Bronchial epithelial cell (primary cell): Measurements from ENCODE around the gene DYNLRB1. TPM values are rescaled to one million over a fixed set of nuclear protein-coding genes. Genes with fewer than 3 reads are reported as not detected.

Experiments
- DNase-seq: peaks from one replicate; pipeline ENCODE4 v3.0.0-alpha.2; 2010; ENCODE audit warnings: low read depth
- FAIRE-seq: peaks from 2 replicates; lab custom pipeline; 2011; peaks lifted over from hg19 to GRCh38; lab: Jason Lieb, UNC
- H3K27me3 ChIP-seq: 2 replicates; pipeline ENCODE4 v1.5.1; 2011; ENCODE audit warnings: low read length; ENCODE audit not compliant: control insufficient read depth, insufficient read depth
- H3K36me3 ChIP-seq: 2 replicates; pipeline ENCODE4 v1.5.1; 2011; ENCODE audit warnings: low read length; ENCODE audit not compliant: control insufficient read depth, insufficient read depth
- H3K4me3 ChIP-seq: 2 replicates; pipeline ENCODE4 v1.5.1; 2011; ENCODE audit warnings: mild to moderate bottlenecking, low read depth, low read length, control low read depth
- CTCF ChIP-seq: IDR thresholded peaks from 2 replicates; pipeline ENCODE4 v1.5.1; 2011; ENCODE audit warnings: mild to moderate bottlenecking, moderate library complexity, low read length, control low read depth, inconsistent platforms; ENCODE audit not compliant: insufficient read depth, severe bottlenecking
- total RNA-seq: library from RNA; depleted of rRNA; stranded (reverse); fragments of >200 nt; gene quantifications from 2 replicates; pipeline ENCODE4 v1.2.1, GENCODE V29; 2014

The DYNLRB1 gene
- total RNA-seq, 1 donor from 2014 or later: 12.6 TPM

- no peaks in the 10 kb centered on the region for H3K27me3 ChIP-seq
- H3K36me3 ChIP-seq: peaks cover 16% of the 10 kb centered on the region
- DNase-seq: no peak
- no peak for FAIRE-seq
- no peak for TF ChIP-seq CTCF
- H3K4me3 ChIP-seq: no peak overlapping the region
Observed at GRCh38 chr20:34524426-34524825, 8.2 kb downstream of the DYNLRB1 start.

GRCh38 chr20:34525342-34525708, 9.1 kb downstream of the DYNLRB1 start:
- DNase-seq (no peak), FAIRE-seq (no peak)
- Histone ChIP-seq H3K27me3 (no peaks in the 10 kb centered on the region), H3K4me3 (no peak overlapping the region), H3K36me3 (peaks cover 19% of the 10 kb centered on the region)
- TF ChIP-seq CTCF: no peak

GRCh38 chr20:34525709-34526416, 9.6 kb downstream of the DYNLRB1 start:
- no peak for TF ChIP-seq CTCF
- DNase-seq: peak; percentile 100
- H3K36me3 ChIP-seq: peaks cover 19% of the 10 kb centered on the region
- H3K27me3 ChIP-seq: no peaks in the 10 kb centered on the region
- H3K4me3 ChIP-seq: no peak overlapping the region
- peak; percentile 89 for FAIRE-seq

- TF ChIP-seq CTCF: no peak
- no peak for FAIRE-seq
- Histone ChIP-seq H3K4me3 (no peak overlapping the region), H3K36me3 (peaks cover 18% of the 10 kb centered on the region), H3K27me3 (no peaks in the 10 kb centered on the region)
- DNase-seq: peak; percentile 31
Observed at GRCh38 chr20:34526466-34526865, 10.2 kb downstream of the DYNLRB1 start.

- no peak for FAIRE-seq
- Histone ChIP-seq H3K36me3 (peaks cover 19% of the 10 kb centered on the region), H3K27me3 (no peaks in the 10 kb centered on the region), H3K4me3 (no peak overlapping the region)
- no peak for TF ChIP-seq CTCF
- no peak for DNase-seq
Observed at GRCh38 chr20:34527016-34527415, 10.8 kb downstream of the DYNLRB1 start.

GRCh38 chr20:34528921-34529297, 12.7 kb downstream of the DYNLRB1 start:
- peaks cover 23% of the 10 kb centered on the region for H3K36me3 ChIP-seq
- DNase-seq (no peak), FAIRE-seq (no peak)
- no peaks in the 10 kb centered on the region for H3K27me3 ChIP-seq
- no peak for TF ChIP-seq CTCF
- H3K4me3 ChIP-seq: no peak overlapping the region
